Astrocyte (in vitro differentiated cells and primary cell): ENCODE data around the gene CSRNP3. TPM values are rescaled to one million over a fixed set of nuclear protein-coding genes. Genes with fewer than 3 reads are reported as not detected.

Experiments
- DNase-seq: peaks from one replicate; pipeline ENCODE4 v3.0.0-alpha.2; 2010; ENCODE audit warnings: low read depth
- FAIRE-seq: peaks from 2 replicates; lab custom pipeline; 2011; peaks lifted over from hg19 to GRCh38; lab: Jason Lieb, UNC
- H2AFZ ChIP-seq: 2 replicates; pipeline ENCODE4 v1.6.0; 2012; ENCODE audit warnings: low read depth, low read length, inconsistent platforms
- H3K27ac ChIP-seq: 2 replicates; pipeline ENCODE4 v1.5.1; 2011; ENCODE audit warnings: low read depth, low read length, inconsistent platforms
- H3K27me3 ChIP-seq: 2 replicates; pipeline ENCODE4 v1.6.0; 2011; ENCODE audit warnings: low read length, inconsistent platforms; ENCODE audit not compliant: insufficient read depth
- H3K36me3 ChIP-seq: 2 replicates; pipeline ENCODE4 v1.5.1; 2011; ENCODE audit warnings: low read length, inconsistent platforms; ENCODE audit not compliant: insufficient read depth
- H3K4me1 ChIP-seq: 2 replicates; pipeline ENCODE4 v1.5.1; 2011; ENCODE audit warnings: low read length, inconsistent platforms; ENCODE audit not compliant: insufficient read depth
- H3K4me2 ChIP-seq: 2 replicates; pipeline ENCODE4 v1.6.0; 2012; ENCODE audit warnings: low read length, inconsistent platforms
- H3K4me3 ChIP-seq: 2 replicates; pipeline ENCODE4 v1.5.1; 2011; ENCODE audit warnings: low read depth, mild to moderate bottlenecking, low read length, inconsistent platforms; ENCODE audit not compliant: insufficient read depth
- H3K79me2 ChIP-seq: 2 replicates; pipeline ENCODE4 v1.6.0; 2012; ENCODE audit warnings: mild to moderate bottlenecking, low read length, inconsistent platforms; ENCODE audit not compliant: insufficient read depth
- H3K9ac ChIP-seq: 2 replicates; pipeline ENCODE4 v1.6.0; 2012; ENCODE audit warnings: mild to moderate bottlenecking, low read length, inconsistent platforms
- H3K9me3 ChIP-seq: 2 replicates; pipeline ENCODE4 v1.5.1; 2012; ENCODE audit warnings: low read depth, mild to moderate bottlenecking, low read length, inconsistent platforms; ENCODE audit not compliant: insufficient read depth
- H4K20me1 ChIP-seq: 2 replicates; pipeline ENCODE4 v1.6.0; 2012; ENCODE audit warnings: low read length, inconsistent platforms; ENCODE audit not compliant: insufficient read depth
- H3K27ac Mint-ChIP-seq: one replicate; pipeline ENCODE4 v1.8.0; 2021; ENCODE audit warnings: mild to moderate bottlenecking, mixed read lengths; ENCODE audit not compliant: unreplicated experiment
- H3K27me3 Mint-ChIP-seq: one replicate; pipeline ENCODE4 v1.8.0; 2021; ENCODE audit warnings: low read depth, mixed read lengths; ENCODE audit not compliant: unreplicated experiment
- H3K36me3 Mint-ChIP-seq: one replicate; pipeline ENCODE4 v1.8.0; 2021; ENCODE audit warnings: low read depth, mixed read lengths; ENCODE audit not compliant: unreplicated experiment
- H3K4me1 Mint-ChIP-seq: one replicate; pipeline ENCODE4 v1.8.0; 2021; ENCODE audit warnings: low read depth, mixed read lengths; ENCODE audit not compliant: unreplicated experiment
- H3K4me3 Mint-ChIP-seq: one replicate; pipeline ENCODE4 v1.8.0; 2021; ENCODE audit warnings: mild to moderate bottlenecking, moderate library complexity, mixed read lengths; ENCODE audit not compliant: unreplicated experiment
- H3K9me3 Mint-ChIP-seq: one replicate; pipeline ENCODE4 v1.8.0; 2021; ENCODE audit warnings: mild to moderate bottlenecking, mixed read lengths; ENCODE audit not compliant: unreplicated experiment
- CTCF ChIP-seq: IDR thresholded peaks from 2 replicates; pipeline ENCODE4 v1.5.1; 2011; ENCODE audit warnings: low read depth, mild to moderate bottlenecking, inconsistent platforms, low read length, moderate library complexity; ENCODE audit not compliant: insufficient read depth
- EZH2 ChIP-seq: IDR thresholded peaks from 2 replicates; pipeline ENCODE4 v1.6.1; 2012; ENCODE audit warnings: mild to moderate bottlenecking, low read length, inconsistent platforms; ENCODE audit not compliant: insufficient read depth
- total RNA-seq: library from RNA; stranded (reverse); gene quantifications from 2 replicates; pipeline ENCODE4 v1.2.1, GENCODE V29; 2021

Gene CSRNP3
- total RNA-seq, 1 donor from 2014 or later: 5.9 TPM

- Histone ChIP-seq H4K20me1 (no peaks in the 10 kb centered on the region), H3K79me2 (no peaks in the 10 kb centered on the region), H3K9me3 (no peaks in the 10 kb centered on the region), H3K4me1 (no peaks in the 10 kb centered on the region), H3K9ac (no peak overlapping the region), H3K27ac (no peak overlapping the region), H3K4me2 (no peak overlapping the region), H2AFZ (no peak overlapping the region), H3K36me3 (no peaks in the 10 kb centered on the region), H3K27me3 (peaks cover 4% of the 10 kb centered on the region), H3K4me3 (no peak overlapping the region)
- no peak overlapping the region for H3K27ac Mint-ChIP-seq
- H3K4me1 Mint-ChIP-seq: no peaks in the 10 kb centered on the region
- DNase-seq (no peak), FAIRE-seq (no peak)
- H3K4me3 Mint-ChIP-seq: no peak overlapping the region
- no peaks in the 10 kb centered on the region for H3K27me3 Mint-ChIP-seq
- no peak for TF ChIP-seq CTCF
- no peaks in the 10 kb centered on the region for H3K36me3 Mint-ChIP-seq
- H3K9me3 Mint-ChIP-seq: no peaks in the 10 kb centered on the region
Observed at GRCh38 chr2:165699946-165700345, 230.4 kb downstream of the CSRNP3 start.

- Mint-ChIP-seq H3K27me3 (no peaks in the 10 kb centered on the region), H3K36me3 (no peaks in the 10 kb centered on the region), H3K9me3 (no peaks in the 10 kb centered on the region), H3K27ac (no peak overlapping the region), H3K4me3 (no peak overlapping the region), H3K4me1 (no peaks in the 10 kb centered on the region)
- no peak for FAIRE-seq
- Histone ChIP-seq H3K36me3 (no peaks in the 10 kb centered on the region), H3K4me1 (no peaks in the 10 kb centered on the region), H4K20me1 (no peaks in the 10 kb centered on the region), H3K9me3 (no peaks in the 10 kb centered on the region), H3K9ac (no peak overlapping the region), H3K79me2 (no peaks in the 10 kb centered on the region), H3K4me2 (no peak overlapping the region), H3K4me3 (no peak overlapping the region), H3K27ac (no peak overlapping the region), H3K27me3 (peaks cover 4% of the 10 kb centered on the region), H2AFZ (no peak overlapping the region)
- TF ChIP-seq EZH2: no peak
- TF ChIP-seq CTCF: no peak
- DNase-seq: no peak
Observed at GRCh38 chr2:165700531-165700930, 231.0 kb downstream of the CSRNP3 start.

- Histone ChIP-seq H3K9me3 (no peaks in the 10 kb centered on the region), H2AFZ (no peak overlapping the region), H3K4me1 (no peaks in the 10 kb centered on the region), H3K4me2 (no peak overlapping the region), H3K27me3 (peaks cover 4% of the 10 kb centered on the region), H3K36me3 (no peaks in the 10 kb centered on the region), H4K20me1 (no peaks in the 10 kb centered on the region), H3K9ac (no peak overlapping the region), H3K79me2 (no peaks in the 10 kb centered on the region), H3K4me3 (no peak overlapping the region), H3K27ac (no peak overlapping the region)
- Mint-ChIP-seq H3K4me1 (no peaks in the 10 kb centered on the region), H3K36me3 (no peaks in the 10 kb centered on the region), H3K4me3 (no peak overlapping the region), H3K9me3 (no peaks in the 10 kb centered on the region), H3K27me3 (no peaks in the 10 kb centered on the region), H3K27ac (no peak overlapping the region)
- DNase-seq (no peak), FAIRE-seq (no peak)
- TF ChIP-seq CTCF: no peak
- no peak for TF ChIP-seq EZH2
Observed at GRCh38 chr2:165701147-165701546, 231.6 kb downstream of the CSRNP3 start.
